NCI-H187 (cell line): ENCODE results near the gene ZNF511.
"Not testable (repeated sequence)": the region's sequence is repeated elsewhere in the genome, so short reads cannot be mapped to it uniquely, and the experiment has no call there.

Experiments
- DNase-seq, 2 experiments: peaks; one replicate each; lab custom pipeline; 2025; lab: John Stamatoyannopoulos, UW

Gene ZNF511

GRCh38 chr10:133308421-133309099 is at the start of gene ZNF511, which contains the start of gene TUBGCP2:
ZNF511 (plus strand) TSS chr10:133308914; CDS start chr10:133308944, 30 bp downstream.
TUBGCP2 (minus strand) TSS chr10:133308872; CDS start chr10:133302941, 5,931 bp downstream.
- peak; percentile 26 to 83 for DNase-seq

- no peak for DNase-seq
Observed at GRCh38 chr10:133259602-133259989, 49.1 kb upstream of the ZNF511 start.

GRCh38 chr10:133260895-133261725 is 47.6 kb upstream of the ZNF511 start:
- no peak for DNase-seq

- DNase-seq = peak; percentile 14 to 46
Observed at GRCh38 chr10:133261726-133262325, 46.9 kb upstream of the ZNF511 start.

- DNase-seq = peak in 1 of 2 experiments; percentile 65
Observed at GRCh38 chr10:133262696-133263095, 46.0 kb upstream of the ZNF511 start.

GRCh38 chr10:133263674-133264073 is 45.0 kb upstream of the ZNF511 start:
- no peak for DNase-seq

GRCh38 chr10:133264461-133264860 is 44.3 kb upstream of the ZNF511 start:
- no peak for DNase-seq

- not testable (repeated sequence) for DNase-seq
Observed at GRCh38 chr10:133265052-133265451, 43.7 kb upstream of the ZNF511 start.

GRCh38 chr10:133266056-133266795 is 42.5 kb upstream of the ZNF511 start:
- no peak for DNase-seq

GRCh38 chr10:133267293-133267692 is 41.4 kb upstream of the ZNF511 start:
- DNase-seq = no peak

- DNase-seq = no peak
Observed at GRCh38 chr10:133267829-133268228, 40.9 kb upstream of the ZNF511 start.

GRCh38 chr10:133268532-133268931 is 40.2 kb upstream of the ZNF511 start:
- DNase-seq = no peak

- DNase-seq = no peak
Observed at GRCh38 chr10:133269367-133269766, 39.3 kb upstream of the ZNF511 start.

GRCh38 chr10:133270204-133270603 is 38.5 kb upstream of the ZNF511 start:
- no peak for DNase-seq

- DNase-seq = no peak
Observed at GRCh38 chr10:133270773-133271297, 37.9 kb upstream of the ZNF511 start.

- DNase-seq = no peak
Observed at GRCh38 chr10:133271521-133272300, 37.0 kb upstream of the ZNF511 start.

- no peak for DNase-seq
Observed at GRCh38 chr10:133272301-133272963, 36.3 kb upstream of the ZNF511 start.

- no peak for DNase-seq
Observed at GRCh38 chr10:133272964-133273420, 35.7 kb upstream of the ZNF511 start.

- DNase-seq = no peak
Observed at GRCh38 chr10:133273534-133274143, 35.1 kb upstream of the ZNF511 start.
